Vagina (tissue), 2 donors: Measurements from ENCODE around the gene CAPZA1. TPM values are rescaled to one million over a fixed set of nuclear protein-coding genes. Genes with fewer than 3 reads are reported as not detected.

ENCODE experiments used
- DNase-seq, 2 donors: peaks; one replicate each; pipeline ENCODE4 v3.0.0-alpha.2; 2017; ENCODE audit errors: extremely low spot score in 2 of 2
- H3K27ac ChIP-seq: fragments of 200-600 bp; sonication (generic); one replicate; pipeline ENCODE4 v1.5.1; 2019
- H3K27me3 ChIP-seq: fragments of 200-600 bp; sonication (generic); one replicate; pipeline ENCODE4 v1.5.1; 2019
- H3K36me3 ChIP-seq, 2 donors: fragments of 200-600 bp; sonication (generic); one replicate each; pipeline ENCODE4 v1.5.1; 2017 to 2019
- H3K4me1 ChIP-seq: fragments of 200-600 bp; sonication (generic); one replicate; pipeline ENCODE4 v1.5.1; 2019
- H3K4me3 ChIP-seq, 2 donors: fragments of 200-600 bp; sonication (generic); 1 replicate in 1 of 2; 2 replicates in 1 of 2; pipeline ENCODE4 v1.5.1; 2016 to 2019
- H3K9me3 ChIP-seq: fragments of 200-600 bp; sonication (generic); one replicate; pipeline ENCODE4 v1.5.1; 2019
- POLR2A ChIP-seq, 2 donors: fragments of 450-650 bp; IDR thresholded peaks; one replicate each; pipeline ENCODE4 v1.6.1; 2017; ENCODE audit warnings: antibody characterized with exemption in 2 of 2, mild to moderate bottlenecking in 2 of 2, moderate library complexity in 2 of 2
- POLR2AphosphoS5 ChIP-seq, 2 donors: sonication (generic); formaldehyde crosslinking; IDR thresholded peaks; one replicate each; pipeline ENCODE4 v1.9.0; 2017; ENCODE audit warnings: antibody characterized with exemption in 2 of 2, mild to moderate bottlenecking in 2 of 2, low read depth in 1 of 2; ENCODE audit not compliant: insufficient read depth in 1 of 2
- intact Hi-C: fragments of 100-400 bp; cut with DNase I; formaldehyde crosslinking; loops from one replicate; pipeline ENCODE4 v1.15.1; 2023
- total RNA-seq: library from RNA; depleted of rRNA; stranded (reverse); fragments of >200 nt; gene quantifications from one replicate; pipeline ENCODE4 v1.2.3, GENCODE V29; 2016
- TF ChIP-seq, protein P1 (sequence below), 3 experiments: fragments of 450-650 bp in 2 of 3; fragments of 200-600 bp in 1 of 3; sonication (generic) in 1 of 3; IDR thresholded peaks; one replicate each; pipeline ENCODE4 v1.5.1; 2017 to 2019; ENCODE audit warnings: antibody characterized with exemption in 3 of 3, mild to moderate bottlenecking in 2 of 3, moderate library complexity in 2 of 3

Gene CAPZA1
- total RNA-seq, 1 donor from 2014 or later, result 126 TPM

GRCh38 chr1:112708489-112708888, 88.9 kb downstream of the CAPZA1 start:
- TF ChIP-seq POLR2A (IDR thresholded peaks at IDR 0.05) (no peak), POLR2AphosphoS5 (IDR thresholded peaks at IDR 0.05; ENCODE audit: insufficient read depth in 1 of 2, low read depth in 1 of 2) (no peak)
- TF ChIP-seq, protein P1, sequence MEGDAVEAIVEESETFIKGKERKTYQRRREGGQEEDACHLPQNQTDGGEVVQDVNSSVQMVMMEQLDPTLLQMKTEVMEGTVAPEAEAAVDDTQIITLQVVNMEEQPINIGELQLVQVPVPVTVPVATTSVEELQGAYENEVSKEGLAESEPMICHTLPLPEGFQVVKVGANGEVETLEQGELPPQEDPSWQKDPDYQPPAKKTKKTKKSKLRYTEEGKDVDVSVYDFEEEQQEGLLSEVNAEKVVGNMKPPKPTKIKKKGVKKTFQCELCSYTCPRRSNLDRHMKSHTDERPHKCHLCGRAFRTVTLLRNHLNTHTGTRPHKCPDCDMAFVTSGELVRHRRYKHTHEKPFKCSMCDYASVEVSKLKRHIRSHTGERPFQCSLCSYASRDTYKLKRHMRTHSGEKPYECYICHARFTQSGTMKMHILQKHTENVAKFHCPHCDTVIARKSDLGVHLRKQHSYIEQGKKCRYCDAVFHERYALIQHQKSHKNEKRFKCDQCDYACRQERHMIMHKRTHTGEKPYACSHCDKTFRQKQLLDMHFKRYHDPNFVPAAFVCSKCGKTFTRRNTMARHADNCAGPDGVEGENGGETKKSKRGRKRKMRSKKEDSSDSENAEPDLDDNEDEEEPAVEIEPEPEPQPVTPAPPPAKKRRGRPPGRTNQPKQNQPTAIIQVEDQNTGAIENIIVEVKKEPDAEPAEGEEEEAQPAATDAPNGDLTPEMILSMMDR (IDR thresholded peaks at IDR 0.05), result no peak
- Histone ChIP-seq H3K27ac (no peak overlapping the region), H3K4me1 (peaks cover 33% of the 10 kb centered on the region), H3K9me3 (no peaks in the 10 kb centered on the region), H3K4me3 (no peak overlapping the region), H3K36me3 (peaks cover 0 to 4% of the 10 kb centered on the region in 2 donors), H3K27me3 (no peaks in the 10 kb centered on the region)
- no peak for DNase-seq
- intact Hi-C loops, result loop anchor here (5.0 kb wide), 1 partner anchor 316 kb away; no protein-coding TSS in a partner anchor

DNA sequence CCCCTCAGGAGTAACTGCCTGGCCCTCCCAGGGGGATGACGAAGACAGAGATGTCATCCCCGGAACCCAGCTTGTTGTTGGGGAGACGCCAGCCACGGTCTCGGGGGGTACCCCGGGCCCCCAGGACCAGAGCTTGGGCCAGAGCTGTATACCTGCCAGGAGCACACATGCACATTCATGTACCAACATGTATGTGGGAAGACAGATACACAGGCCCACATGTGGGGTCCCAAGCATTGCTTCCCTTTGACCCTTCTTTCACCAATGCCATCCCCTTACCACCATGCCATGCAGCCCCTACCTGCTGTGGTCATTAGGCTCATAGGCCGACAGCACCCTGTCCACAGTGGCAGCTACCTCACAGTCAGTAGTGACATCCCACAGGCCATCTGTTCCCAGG, 90.5 kb downstream of the CAPZA1 start:
- H3K4me3 ChIP-seq, result no peak overlapping the region
- intact Hi-C loops, result loop anchor here (5.0 to 10.0 kb wide), 2 partner anchors 38 to 365 kb away; partner anchors contain the start of genes LRIG2 and MOV10
- TF ChIP-seq, protein P1 (IDR thresholded peaks at IDR 0.05), result no peak
- TF ChIP-seq POLR2AphosphoS5 (IDR thresholded peaks at IDR 0.05; ENCODE audit: insufficient read depth in 1 of 2, low read depth in 1 of 2) (no peak), POLR2A (IDR thresholded peaks at IDR 0.05) (no peak)

DNA sequence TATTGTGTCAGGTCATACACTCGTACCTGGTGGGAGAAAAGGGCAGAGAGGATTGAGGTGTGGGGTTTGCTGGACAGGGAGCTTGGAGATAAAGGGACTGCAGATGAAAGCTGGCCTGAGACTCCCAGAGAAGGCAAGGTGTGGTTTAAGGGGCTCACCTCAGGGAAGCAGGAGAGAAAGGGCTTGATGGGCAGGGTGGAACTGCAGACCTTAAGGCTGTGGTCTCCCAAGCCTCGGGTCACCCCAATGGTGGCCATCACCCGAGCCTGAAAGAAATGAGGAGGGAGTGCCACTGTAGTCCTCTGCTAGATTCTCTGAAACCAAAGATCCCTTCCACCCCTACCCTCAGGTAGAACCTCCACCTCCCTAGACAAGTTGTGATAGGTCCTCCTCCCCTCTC, 91.0 kb downstream of the CAPZA1 start:
- intact Hi-C loops, result loop anchor here (5.0 to 10.0 kb wide), 2 partner anchors 38 to 364 kb away; partner anchors contain the start of genes LRIG2 and MOV10
- Histone ChIP-seq H3K27me3 (no peaks in the 10 kb centered on the region), H3K4me1 (peaks cover 29% of the 10 kb centered on the region), H3K36me3 (no peaks in the 10 kb centered on the region), H3K4me3 (no peak overlapping the region), H3K27ac (no peak overlapping the region), H3K9me3 (no peaks in the 10 kb centered on the region)
- TF ChIP-seq POLR2A (IDR thresholded peaks at IDR 0.05) (no peak), POLR2AphosphoS5 (IDR thresholded peaks at IDR 0.05; ENCODE audit: insufficient read depth in 1 of 2, low read depth in 1 of 2) (no peak)
- TF ChIP-seq, protein P1 (IDR thresholded peaks at IDR 0.05), result no peak
- no peak for DNase-seq

More for the DNA sequence above, 90.5 kb downstream of the CAPZA1 start:
- Histone ChIP-seq H3K36me3 (no peaks in the 10 kb centered on the region), H3K27me3 (no peaks in the 10 kb centered on the region), H3K9me3 (no peaks in the 10 kb centered on the region), H3K27ac (no peak overlapping the region), H3K4me1 (peaks cover 32% of the 10 kb centered on the region)
- DNase-seq, result no peak

DNA sequence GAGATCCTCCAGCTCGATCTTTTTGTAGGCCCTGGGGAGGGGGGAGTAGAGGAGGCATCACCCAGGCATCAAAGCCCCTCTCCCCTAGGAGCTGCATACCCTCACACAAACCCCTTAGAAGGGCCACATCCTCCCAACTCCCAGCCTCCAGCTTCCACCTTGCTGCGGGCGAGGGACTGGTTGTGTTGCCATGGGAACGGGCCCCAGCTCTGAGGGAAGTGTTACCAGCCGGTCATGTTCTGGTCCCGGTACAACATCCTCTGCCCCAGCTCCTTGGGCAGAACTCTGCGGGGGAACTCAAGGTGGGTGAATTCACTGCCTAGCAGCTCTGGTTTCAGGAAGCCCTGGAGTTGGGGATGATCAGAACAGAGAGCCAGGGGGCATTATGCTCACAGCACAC, 91.4 kb downstream of the CAPZA1 start:
- DNase-seq, result no peak
- Histone ChIP-seq H3K4me3 (no peak overlapping the region), H3K9me3 (no peaks in the 10 kb centered on the region), H3K4me1 (peaks cover 29% of the 10 kb centered on the region), H3K27ac (no peak overlapping the region), H3K27me3 (no peaks in the 10 kb centered on the region), H3K36me3 (no peaks in the 10 kb centered on the region)
- TF ChIP-seq POLR2A (IDR thresholded peaks at IDR 0.05), result no peak
- TF ChIP-seq, protein P1 (IDR thresholded peaks at IDR 0.05), result no peak
- TF ChIP-seq POLR2AphosphoS5 (IDR thresholded peaks at IDR 0.05; ENCODE audit: insufficient read depth in 1 of 2, low read depth in 1 of 2), result no peak
- intact Hi-C loops, result loop anchor here (5.0 to 10.0 kb wide), 2 partner anchors 39 to 364 kb away; partner anchors contain the start of genes LRIG2 and MOV10

GRCh38 chr1:112711670-112712069, 92.0 kb downstream of the CAPZA1 start:
- intact Hi-C loops, result loop anchor here (5.0 to 10.0 kb wide), 2 partner anchors 39 to 363 kb away; partner anchors contain the start of genes LRIG2 and MOV10

More at GRCh38 chr1:112711670-112712069, 92.0 kb downstream of the CAPZA1 start:
- DNase-seq, result no peak
- no peak overlapping the region for H3K4me3 ChIP-seq
- no peaks in the 10 kb centered on the region for H3K27me3 ChIP-seq
- no peaks in the 10 kb centered on the region for H3K9me3 ChIP-seq
- no peak for TF ChIP-seq POLR2AphosphoS5 (IDR thresholded peaks at IDR 0.05; ENCODE audit: insufficient read depth in 1 of 2, low read depth in 1 of 2)
- no peak for TF ChIP-seq POLR2A (IDR thresholded peaks at IDR 0.05)
- TF ChIP-seq, protein P1 (IDR thresholded peaks at IDR 0.05), result no peak
- H3K36me3 ChIP-seq, result no peaks in the 10 kb centered on the region
- H3K27ac ChIP-seq, result no peak overlapping the region
- H3K4me1 ChIP-seq, result peaks cover 29% of the 10 kb centered on the region
